Measurements from ENCODE around the gene SYNDIG1. TPM values are rescaled to one million over a fixed set of nuclear protein-coding genes. Genes with fewer than 3 reads are reported as not detected.

The SYNDIG1 gene
- total RNA-seq, 4 donors from 2014 or later: 0.51 to 3.4 (median 2.8) TPM; not detected in 1

GRCh38 chr20:24488064-24488799, 18.8 kb downstream of the SYNDIG1 start:
- no peak for TF ChIP-seq POLR2A (IDR thresholded peaks at IDR 0.05)
- TF ChIP-seq, protein P1, sequence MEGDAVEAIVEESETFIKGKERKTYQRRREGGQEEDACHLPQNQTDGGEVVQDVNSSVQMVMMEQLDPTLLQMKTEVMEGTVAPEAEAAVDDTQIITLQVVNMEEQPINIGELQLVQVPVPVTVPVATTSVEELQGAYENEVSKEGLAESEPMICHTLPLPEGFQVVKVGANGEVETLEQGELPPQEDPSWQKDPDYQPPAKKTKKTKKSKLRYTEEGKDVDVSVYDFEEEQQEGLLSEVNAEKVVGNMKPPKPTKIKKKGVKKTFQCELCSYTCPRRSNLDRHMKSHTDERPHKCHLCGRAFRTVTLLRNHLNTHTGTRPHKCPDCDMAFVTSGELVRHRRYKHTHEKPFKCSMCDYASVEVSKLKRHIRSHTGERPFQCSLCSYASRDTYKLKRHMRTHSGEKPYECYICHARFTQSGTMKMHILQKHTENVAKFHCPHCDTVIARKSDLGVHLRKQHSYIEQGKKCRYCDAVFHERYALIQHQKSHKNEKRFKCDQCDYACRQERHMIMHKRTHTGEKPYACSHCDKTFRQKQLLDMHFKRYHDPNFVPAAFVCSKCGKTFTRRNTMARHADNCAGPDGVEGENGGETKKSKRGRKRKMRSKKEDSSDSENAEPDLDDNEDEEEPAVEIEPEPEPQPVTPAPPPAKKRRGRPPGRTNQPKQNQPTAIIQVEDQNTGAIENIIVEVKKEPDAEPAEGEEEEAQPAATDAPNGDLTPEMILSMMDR (IDR thresholded peaks at IDR 0.05): no peak
- DNase-seq: no peak

DNA sequence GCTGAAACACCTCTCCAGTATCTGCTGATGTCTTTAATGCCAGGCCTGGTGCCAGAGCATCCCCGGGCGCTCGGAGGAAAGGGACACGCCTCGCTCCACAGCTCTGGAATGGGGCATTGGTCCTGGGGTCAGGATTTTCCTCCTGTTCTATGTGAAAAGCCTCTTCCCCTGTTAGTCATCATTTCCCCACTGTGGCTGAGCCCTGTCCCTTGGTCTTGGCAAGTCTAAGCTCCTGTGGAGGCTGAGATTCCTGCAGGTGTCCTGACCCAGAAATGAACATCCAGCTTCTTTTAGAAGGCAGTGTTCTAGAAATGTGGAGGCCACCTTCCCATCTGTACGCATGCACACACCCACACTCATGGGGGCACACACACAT, 19.4 kb downstream of the SYNDIG1 start:
- no peaks in the 10 kb centered on the region for H3K9me3 ChIP-seq
- no peak for DNase-seq
- TF ChIP-seq, protein P1 (IDR thresholded peaks at IDR 0.05): no peak
- no peak for TF ChIP-seq POLR2A (IDR thresholded peaks at IDR 0.05)
- intact Hi-C loops (cut with DNase I; ENCODE audit: low total_unique reads): no loop called here
- no peak overlapping the region for H3K27ac ChIP-seq
- H3K4me3 ChIP-seq: no peak overlapping the region
- H3K27me3 ChIP-seq: no peaks in the 10 kb centered on the region
- no peaks in the 10 kb centered on the region for H3K4me1 ChIP-seq
- H3K36me3 ChIP-seq: no peaks in the 10 kb centered on the region

More at GRCh38 chr20:24488064-24488799, 18.8 kb downstream of the SYNDIG1 start:
- H3K27ac ChIP-seq: no peak overlapping the region
- H3K4me3 ChIP-seq: no peak overlapping the region
- no peaks in the 10 kb centered on the region for H3K4me1 ChIP-seq
- no peaks in the 10 kb centered on the region for H3K36me3 ChIP-seq
- H3K27me3 ChIP-seq: no peaks in the 10 kb centered on the region
- H3K9me3 ChIP-seq: no peaks in the 10 kb centered on the region
- intact Hi-C loops (cut with DNase I; ENCODE audit: low total_unique reads): no loop called here

- H3K36me3 ChIP-seq: no peaks in the 10 kb centered on the region
These were observed 19.8 kb downstream of the SYNDIG1 start for GRCh38 chr20:24489193-24489592.

DNA sequence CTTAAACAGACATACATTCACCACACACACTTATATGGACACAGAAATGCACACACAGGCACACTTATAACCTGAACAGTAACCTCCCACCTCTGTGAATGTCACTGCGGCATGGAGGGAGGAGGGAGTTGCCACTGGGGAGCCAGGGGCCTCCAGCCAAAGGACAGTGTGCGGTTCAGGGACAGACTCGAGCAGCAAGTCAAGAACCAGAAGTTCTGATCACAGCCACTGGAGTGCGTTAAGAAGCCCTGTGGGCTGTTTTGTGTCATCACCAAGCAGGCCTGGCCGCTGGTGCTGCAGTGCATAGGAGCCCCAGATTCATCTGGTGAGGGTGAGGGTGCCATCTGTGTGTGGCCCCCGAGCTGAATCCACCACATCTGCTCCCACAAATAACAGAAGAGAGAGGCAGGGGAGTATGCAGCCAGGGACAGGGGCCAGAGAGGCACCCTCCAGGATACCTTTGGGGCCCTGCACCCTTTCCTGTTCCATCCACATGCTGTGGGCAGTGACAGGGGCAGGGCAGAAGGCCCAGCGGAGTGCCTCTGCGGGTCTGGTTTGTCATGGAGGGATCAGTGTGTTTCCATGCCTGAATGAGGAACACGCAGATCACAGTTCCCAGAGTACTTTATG, 20.3 kb downstream of the SYNDIG1 start:
- Histone ChIP-seq H3K4me1 (no peaks in the 10 kb centered on the region), H3K36me3 (no peaks in the 10 kb centered on the region), H3K27ac (no peak overlapping the region), H3K27me3 (no peaks in the 10 kb centered on the region), H3K9me3 (no peaks in the 10 kb centered on the region), H3K4me3 (no peak overlapping the region)
- intact Hi-C loops (cut with DNase I; ENCODE audit: low total_unique reads): no loop called here
- TF ChIP-seq, protein P1 (IDR thresholded peaks at IDR 0.05): no peak
- TF ChIP-seq POLR2A (IDR thresholded peaks at IDR 0.05): no peak
- no peak for DNase-seq

More at GRCh38 chr20:24489193-24489592, 19.8 kb downstream of the SYNDIG1 start:
- no peaks in the 10 kb centered on the region for H3K4me1 ChIP-seq
- TF ChIP-seq POLR2A (IDR thresholded peaks at IDR 0.05): no peak
- TF ChIP-seq, protein P1 (IDR thresholded peaks at IDR 0.05): no peak
- no peak for DNase-seq
- intact Hi-C loops (cut with DNase I; ENCODE audit: low total_unique reads): no loop called here
- H3K27ac ChIP-seq: no peak overlapping the region
- no peak overlapping the region for H3K4me3 ChIP-seq
- no peaks in the 10 kb centered on the region for H3K27me3 ChIP-seq
- no peaks in the 10 kb centered on the region for H3K9me3 ChIP-seq

DNA sequence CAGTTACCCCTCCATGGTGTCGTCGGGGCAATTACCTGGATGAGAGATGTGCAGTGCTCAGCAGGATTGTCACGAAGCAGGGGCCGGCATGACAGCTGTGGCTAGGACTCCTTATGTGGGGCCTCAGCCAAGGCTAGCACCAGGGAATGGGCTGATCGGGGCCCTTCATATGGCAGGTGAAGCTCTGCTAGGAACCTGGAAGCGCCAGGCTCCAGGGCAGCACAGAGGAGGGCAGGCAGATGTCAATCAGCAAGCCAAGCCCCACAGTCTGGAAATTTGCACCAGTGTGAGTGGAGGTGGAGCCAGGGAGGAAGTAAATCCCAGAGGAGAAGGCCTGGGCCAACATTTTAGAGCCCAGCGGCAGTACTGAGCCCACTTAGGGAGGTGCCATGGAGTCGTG, 21.2 kb downstream of the SYNDIG1 start:
- Histone ChIP-seq H3K9me3 (no peaks in the 10 kb centered on the region), H3K27ac (no peak overlapping the region), H3K4me1 (no peaks in the 10 kb centered on the region), H3K27me3 (no peaks in the 10 kb centered on the region), H3K4me3 (no peak overlapping the region), H3K36me3 (no peaks in the 10 kb centered on the region)
- no peak for DNase-seq
- TF ChIP-seq POLR2A (IDR thresholded peaks at IDR 0.05): no peak
- TF ChIP-seq, protein P1 (IDR thresholded peaks at IDR 0.05): no peak
- intact Hi-C loops (cut with DNase I; ENCODE audit: low total_unique reads): no loop called here

All from uterus (tissue), 4 donors.